HepG2 (cell line): ENCODE data around the gene SOCS1. TPM values are rescaled to one million over a fixed set of nuclear protein-coding genes. Genes with fewer than 3 reads are reported as not detected.
A peak's percentile ranks its signal among the peaks of the same experiment; 100 is the strongest.

ENCODE experiments used
- BORCS8-MEF2B ChIP-seq: sonication (generic); formaldehyde crosslinking; IDR thresholded peaks from 2 replicates; pipeline ENCODE4 v1.8.0; 2022; ENCODE audit warnings: mild to moderate bottlenecking, missing genetic modification reagents
- DPF2 ChIP-seq: sonication (generic); formaldehyde crosslinking; IDR thresholded peaks from 2 replicates; pipeline ENCODE4 v1.4.0; 2020; ENCODE audit warnings: mild to moderate bottlenecking, low read depth, missing genetic modification reagents, borderline replicate concordance
- FOXC1 ChIP-seq: sonication (generic); formaldehyde crosslinking; IDR thresholded peaks from 2 replicates; pipeline ENCODE4 v1.8.0; 2022; ENCODE audit warnings: mild to moderate bottlenecking, missing genetic modification reagents, borderline replicate concordance
- GLI4 ChIP-seq: sonication (generic); formaldehyde crosslinking; IDR thresholded peaks from 2 replicates; pipeline ENCODE4 v1.5.1; 2020; ENCODE audit warnings: missing genetic modification reagents, mild to moderate bottlenecking, moderate library complexity, borderline replicate concordance
- HNF4A ChIP-seq: sonication (generic); formaldehyde crosslinking; IDR thresholded peaks from 2 replicates; pipeline ENCODE4 v1.4.0; 2020; ENCODE audit warnings: missing genetic modification reagents
- KDM1A ChIP-seq: IDR thresholded peaks from 2 replicates; pipeline ENCODE4 v1.6.1; 2016; ENCODE audit warnings: missing compliant biosample characterization
- MTA1 ChIP-seq: sonication (generic); formaldehyde crosslinking; IDR thresholded peaks from 2 replicates; pipeline ENCODE4 v1.4.0; 2020; ENCODE audit warnings: missing genetic modification reagents, mild to moderate bottlenecking, borderline replicate concordance
- THAP11 ChIP-seq: IDR thresholded peaks from 2 replicates; pipeline ENCODE4 v1.6.1; 2016; ENCODE audit warnings: missing biosample characterization, missing genetic modification reagents
- U2AF2 ChIP-seq: fragments of 200-400 bp; formaldehyde crosslinking; IDR thresholded peaks from 2 replicates; pipeline ENCODE4 v1.6.1; 2017; ENCODE audit warnings: low read depth, mild to moderate bottlenecking, low read length
- ZFP36L1 ChIP-seq: sonication (generic); formaldehyde crosslinking; IDR thresholded peaks from 2 replicates; pipeline ENCODE4 v1.8.0; 2022; ENCODE audit warnings: mild to moderate bottlenecking, missing genetic modification reagents, moderate library complexity
- ZNF441 ChIP-seq: sonication (generic); formaldehyde crosslinking; IDR thresholded peaks from 2 replicates; pipeline ENCODE4 v1.7.0; 2021; ENCODE audit warnings: missing genetic modification reagents, borderline replicate concordance
- ZNF564 ChIP-seq: sonication (generic); formaldehyde crosslinking; IDR thresholded peaks from 2 replicates; pipeline ENCODE4 v1.8.1; 2023; ENCODE audit warnings: mild to moderate bottlenecking, missing genetic modification reagents
- ZSCAN20 ChIP-seq: sonication (generic); formaldehyde crosslinking; IDR thresholded peaks from 2 replicates; pipeline ENCODE4 v1.4.0; 2020; ENCODE audit warnings: missing genetic modification reagents, mild to moderate bottlenecking, borderline replicate concordance
- ZSCAN21 ChIP-seq: sonication (generic); formaldehyde crosslinking; IDR thresholded peaks from 2 replicates; pipeline ENCODE4 v1.8.0; 2022; ENCODE audit warnings: mild to moderate bottlenecking, missing genetic modification reagents, moderate library complexity, borderline replicate concordance
- ZSCAN30 ChIP-seq: sonication (generic); formaldehyde crosslinking; IDR thresholded peaks from 2 replicates; pipeline ENCODE4 v1.5.0; 2020; ENCODE audit warnings: mild to moderate bottlenecking, missing genetic modification reagents
- polyA plus RNA-seq, 8 experiments: library from polyadenylated mRNA; depleted of rRNA in 3 of 8; stranded (reverse) in 7 of 8; unstranded in 1 of 8; fragments of >200 nt; fragmentation: Illumina TruSeq in 4 of 8; extraction: Trizol in 4 of 8; gene quantifications; 2 replicates each; pipeline versions ENCODE4 v1.2.1 to v1.2.3, GENCODE V29; 2011 to 2016; ENCODE audit warnings: low read depth in 4 of 8, missing spikeins in 1 of 8, mixed read lengths in 1 of 8; ENCODE audit not compliant: insufficient read depth in 1 of 8
- total RNA-seq, 5 experiments: library from RNA; depleted of rRNA; stranded (reverse); fragments of >200 nt; fragmentation: Illumina TruSeq; extraction: Trizol; gene quantifications; 2 replicates each; pipeline ENCODE4 v1.2.3, GENCODE V29; 2016; ENCODE audit warnings: low read depth in 1 of 5
- TF ChIP-seq, protein P1 (sequence below): sonication (generic); formaldehyde crosslinking; IDR thresholded peaks from 2 replicates; pipeline ENCODE4 v1.5.0; 2020; ENCODE audit warnings: mild to moderate bottlenecking, missing genetic modification reagents
- TF ChIP-seq, protein P2 (sequence below): sonication (generic); formaldehyde crosslinking; IDR thresholded peaks from 2 replicates; pipeline ENCODE4 v1.8.0; 2022; ENCODE audit warnings: missing genetic modification reagents, mild to moderate bottlenecking, inconsistent platforms, borderline replicate concordance
- TF ChIP-seq, protein P3 (sequence below): sonication (generic); formaldehyde crosslinking; IDR thresholded peaks from 2 replicates; pipeline ENCODE4; 2020; ENCODE audit warnings: missing genetic modification reagents, mild to moderate bottlenecking, borderline replicate concordance
- TF ChIP-seq, protein P4 (sequence below): sonication (generic); formaldehyde crosslinking; IDR thresholded peaks from 2 replicates; pipeline ENCODE4 v1.4.0; 2020; ENCODE audit warnings: mild to moderate bottlenecking, missing genetic modification reagents

The SOCS1 gene
- total and polyA plus RNA-seq, 2 of the 13 experiments (the other 11 are each of a cell fraction or from before 2014, with no cell fraction given), result 5.3 to 6.3 TPM

DNA sequence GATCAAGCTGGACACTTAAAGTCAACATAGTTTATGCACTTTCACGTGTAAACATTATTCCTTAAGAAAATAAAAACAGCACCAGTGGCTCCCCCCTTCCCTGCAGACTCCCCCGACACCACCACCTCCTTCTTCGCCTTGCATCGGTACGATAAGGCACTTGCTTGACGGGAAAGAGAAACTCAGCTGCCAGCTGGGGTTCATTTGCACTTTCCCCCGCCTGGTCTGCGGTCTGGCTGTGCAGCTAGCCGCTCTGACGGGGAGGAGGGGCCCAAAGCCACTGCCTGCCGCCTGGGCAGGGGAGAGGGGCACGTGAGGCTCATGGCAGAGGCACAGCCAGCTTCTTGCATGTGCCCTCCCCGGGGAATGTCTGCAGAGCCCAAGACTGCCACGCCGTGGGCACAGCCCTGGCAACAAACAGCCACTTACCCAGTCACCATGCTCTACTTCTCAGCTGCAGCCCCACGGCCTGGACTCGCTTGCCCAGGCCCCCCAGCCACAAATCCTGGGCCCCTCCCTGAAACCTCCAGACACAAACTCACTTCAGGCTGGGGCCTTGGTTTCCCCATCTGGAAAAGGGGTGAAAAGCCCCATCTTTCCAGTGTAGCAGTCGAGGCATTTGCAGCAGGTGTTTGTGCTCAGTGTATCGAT lies 41.6 kb upstream of the SOCS1 start (continued):
- TF ChIP-seq ZSCAN30 (CRISPR knock-in tag), result peak; percentile 83; the same call in 1 of the 2 replicates
- 0 out of 2 replicates have a peak, but pooled peaks have one; percentile 23 for TF ChIP-seq ZSCAN20 (CRISPR knock-in tag)
- TF ChIP-seq BORCS8-MEF2B (CRISPR knock-in tag), result peak; percentile 65; the same call in 1 of the 2 replicates
- TF ChIP-seq, protein P1, sequence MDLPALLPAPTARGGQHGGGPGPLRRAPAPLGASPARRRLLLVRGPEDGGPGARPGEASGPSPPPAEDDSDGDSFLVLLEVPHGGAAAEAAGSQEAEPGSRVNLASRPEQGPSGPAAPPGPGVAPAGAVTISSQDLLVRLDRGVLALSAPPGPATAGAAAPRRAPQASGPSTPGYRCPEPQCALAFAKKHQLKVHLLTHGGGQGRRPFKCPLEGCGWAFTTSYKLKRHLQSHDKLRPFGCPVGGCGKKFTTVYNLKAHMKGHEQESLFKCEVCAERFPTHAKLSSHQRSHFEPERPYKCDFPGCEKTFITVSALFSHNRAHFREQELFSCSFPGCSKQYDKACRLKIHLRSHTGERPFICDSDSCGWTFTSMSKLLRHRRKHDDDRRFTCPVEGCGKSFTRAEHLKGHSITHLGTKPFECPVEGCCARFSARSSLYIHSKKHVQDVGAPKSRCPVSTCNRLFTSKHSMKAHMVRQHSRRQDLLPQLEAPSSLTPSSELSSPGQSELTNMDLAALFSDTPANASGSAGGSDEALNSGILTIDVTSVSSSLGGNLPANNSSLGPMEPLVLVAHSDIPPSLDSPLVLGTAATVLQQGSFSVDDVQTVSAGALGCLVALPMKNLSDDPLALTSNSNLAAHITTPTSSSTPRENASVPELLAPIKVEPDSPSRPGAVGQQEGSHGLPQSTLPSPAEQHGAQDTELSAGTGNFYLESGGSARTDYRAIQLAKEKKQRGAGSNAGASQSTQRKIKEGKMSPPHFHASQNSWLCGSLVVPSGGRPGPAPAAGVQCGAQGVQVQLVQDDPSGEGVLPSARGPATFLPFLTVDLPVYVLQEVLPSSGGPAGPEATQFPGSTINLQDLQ, result 0 out of 2 replicates have a peak, but pooled peaks have one; percentile 66
- TF ChIP-seq, protein P2, sequence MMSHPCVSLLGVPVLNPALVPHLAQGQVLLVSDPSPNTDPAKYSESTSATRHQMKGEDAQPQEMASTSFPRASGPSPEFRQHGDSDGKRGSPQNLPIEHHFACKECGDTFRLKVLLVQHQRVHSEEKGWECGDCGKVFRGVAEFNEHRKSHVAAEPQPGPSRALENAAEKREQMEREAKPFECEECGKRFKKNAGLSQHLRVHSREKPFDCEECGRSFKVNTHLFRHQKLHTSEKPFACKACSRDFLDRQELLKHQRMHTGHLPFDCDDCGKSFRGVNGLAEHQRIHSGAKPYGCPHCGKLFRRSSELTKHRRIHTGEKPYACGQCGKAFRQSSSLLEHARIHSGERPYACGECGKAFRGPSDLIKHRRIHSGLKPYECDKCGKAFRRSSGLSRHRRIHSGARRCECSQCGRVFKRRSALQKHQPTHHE (CRISPR knock-in tag), result peak; percentile 61; the same call in 1 of the 2 replicates
- TF ChIP-seq, protein P3, sequence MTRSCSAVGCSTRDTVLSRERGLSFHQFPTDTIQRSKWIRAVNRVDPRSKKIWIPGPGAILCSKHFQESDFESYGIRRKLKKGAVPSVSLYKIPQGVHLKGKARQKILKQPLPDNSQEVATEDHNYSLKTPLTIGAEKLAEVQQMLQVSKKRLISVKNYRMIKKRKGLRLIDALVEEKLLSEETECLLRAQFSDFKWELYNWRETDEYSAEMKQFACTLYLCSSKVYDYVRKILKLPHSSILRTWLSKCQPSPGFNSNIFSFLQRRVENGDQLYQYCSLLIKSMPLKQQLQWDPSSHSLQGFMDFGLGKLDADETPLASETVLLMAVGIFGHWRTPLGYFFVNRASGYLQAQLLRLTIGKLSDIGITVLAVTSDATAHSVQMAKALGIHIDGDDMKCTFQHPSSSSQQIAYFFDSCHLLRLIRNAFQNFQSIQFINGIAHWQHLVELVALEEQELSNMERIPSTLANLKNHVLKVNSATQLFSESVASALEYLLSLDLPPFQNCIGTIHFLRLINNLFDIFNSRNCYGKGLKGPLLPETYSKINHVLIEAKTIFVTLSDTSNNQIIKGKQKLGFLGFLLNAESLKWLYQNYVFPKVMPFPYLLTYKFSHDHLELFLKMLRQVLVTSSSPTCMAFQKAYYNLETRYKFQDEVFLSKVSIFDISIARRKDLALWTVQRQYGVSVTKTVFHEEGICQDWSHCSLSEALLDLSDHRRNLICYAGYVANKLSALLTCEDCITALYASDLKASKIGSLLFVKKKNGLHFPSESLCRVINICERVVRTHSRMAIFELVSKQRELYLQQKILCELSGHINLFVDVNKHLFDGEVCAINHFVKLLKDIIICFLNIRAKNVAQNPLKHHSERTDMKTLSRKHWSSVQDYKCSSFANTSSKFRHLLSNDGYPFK, result peak; percentile 72; the same call in 1 of the 2 replicates
- TF ChIP-seq ZNF564, result peak; percentile 91
- 0 out of 2 replicates have a peak, but pooled peaks have one; percentile 25 for TF ChIP-seq ZNF441 (CRISPR knock-in tag)
- TF ChIP-seq, protein P4, sequence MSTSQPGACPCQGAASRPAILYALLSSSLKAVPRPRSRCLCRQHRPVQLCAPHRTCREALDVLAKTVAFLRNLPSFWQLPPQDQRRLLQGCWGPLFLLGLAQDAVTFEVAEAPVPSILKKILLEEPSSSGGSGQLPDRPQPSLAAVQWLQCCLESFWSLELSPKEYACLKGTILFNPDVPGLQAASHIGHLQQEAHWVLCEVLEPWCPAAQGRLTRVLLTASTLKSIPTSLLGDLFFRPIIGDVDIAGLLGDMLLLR (CRISPR knock-in tag), result no peak
- peak; percentile 75; the same call in 1 of the 2 replicates for TF ChIP-seq GLI4 (CRISPR knock-in tag)
- TF ChIP-seq MTA1 (CRISPR knock-in tag), result peak; percentile 91; the same call in 1 of the 2 replicates
- TF ChIP-seq U2AF2, result no peak
- TF ChIP-seq ZSCAN21 (CRISPR knock-in tag), result peak; percentile 62; the same call in 1 of the 2 replicates
- TF ChIP-seq DPF2, result peak; percentile 79
- TF ChIP-seq ZFP36L1 (CRISPR knock-in tag), result 0 out of 2 replicates have a peak, but pooled peaks have one; percentile 12
- no peak for TF ChIP-seq THAP11
- TF ChIP-seq FOXC1 (CRISPR knock-in tag), result peak; percentile 66
- TF ChIP-seq HNF4A (CRISPR knock-in tag), result peak; percentile 65
- no peak for TF ChIP-seq KDM1A (CRISPR knock-in tag)
